ENCODE results near the gene TSPAN14.

- no peak for TF ChIP-seq CTCF (conservative IDR thresholded peaks at IDR 0.05; ENCODE audit: low read length)
- TF ChIP-seq EZH2phosphoT487 (IDR thresholded peaks at IDR 0.05; ENCODE audit: borderline replicate concordance): no peak
Measured at GRCh38 chr10:80580638-80581468, 126.7 kb downstream of the TSPAN14 start.
